ENCODE measurements around the gene IGF1R. TPM values are rescaled to one million over a fixed set of nuclear protein-coding genes. Genes with fewer than 3 reads are reported as not detected.

The IGF1R gene
- total and polyA plus RNA-seq, 2 of the 13 experiments (the other 11 are each of a cell fraction or from before 2014, with no cell fraction given), result 15.9 to 18.4 TPM

DNA sequence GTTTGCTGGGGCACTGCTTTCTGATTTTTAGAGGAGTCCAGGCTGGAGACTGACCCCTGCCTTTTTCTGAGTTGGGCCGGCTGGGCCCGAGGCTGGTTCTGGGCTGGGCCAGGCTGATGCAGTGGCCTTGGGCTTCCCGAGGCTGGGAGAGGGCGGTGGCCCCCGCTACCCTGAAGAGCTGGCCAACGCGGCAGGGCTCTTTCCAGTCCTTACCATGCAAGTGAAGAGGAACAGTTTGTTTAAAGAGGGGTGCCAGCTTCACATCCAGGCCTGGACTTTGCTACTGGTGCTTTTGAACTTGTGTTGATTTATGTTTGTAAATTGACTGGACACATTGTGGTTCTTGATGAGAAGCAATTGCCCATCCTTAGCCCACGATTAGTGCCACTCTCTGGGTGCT, 15.3 kb downstream of the IGF1R start (continued):
- TF ChIP-seq, protein P1, sequence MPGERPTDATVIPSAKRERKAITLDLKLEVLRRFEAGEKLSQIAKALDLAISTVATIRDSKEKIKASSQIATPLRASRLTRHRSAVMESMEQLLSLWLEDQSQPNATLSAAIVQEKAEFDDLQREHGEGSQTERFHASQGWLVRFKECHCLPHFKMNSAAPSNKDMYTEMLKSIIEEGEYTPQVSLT (CRISPR knock-in tag; IDR thresholded peaks at IDR 0.05; ENCODE audit: borderline replicate concordance, low read depth), result no peak
- TF ChIP-seq, protein P2, sequence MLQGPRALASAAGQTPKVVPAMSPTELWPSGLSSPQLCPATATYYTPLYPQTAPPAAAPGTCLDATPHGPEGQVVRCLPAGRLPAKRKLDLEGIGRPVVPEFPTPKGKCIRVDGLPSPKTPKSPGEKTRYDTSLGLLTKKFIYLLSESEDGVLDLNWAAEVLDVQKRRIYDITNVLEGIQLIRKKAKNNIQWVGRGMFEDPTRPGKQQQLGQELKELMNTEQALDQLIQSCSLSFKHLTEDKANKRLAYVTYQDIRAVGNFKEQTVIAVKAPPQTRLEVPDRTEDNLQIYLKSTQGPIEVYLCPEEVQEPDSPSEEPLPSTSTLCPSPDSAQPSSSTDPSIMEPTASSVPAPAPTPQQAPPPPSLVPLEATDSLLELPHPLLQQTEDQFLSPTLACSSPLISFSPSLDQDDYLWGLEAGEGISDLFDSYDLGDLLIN (CRISPR knock-in tag; IDR thresholded peaks at IDR 0.05; ENCODE audit: borderline replicate concordance), result no peak
- TF ChIP-seq ZNF124 (CRISPR knock-in tag; IDR thresholded peaks at IDR 0.05) (no peak), SRSF1 (optimal IDR thresholded peaks at IDR 0.05; ENCODE audit: low read depth, low read length) (no peak), CHD2 (IDR thresholded peaks at IDR 0.05; ENCODE audit: low read depth, low read length) (no peak), SAFB2 (CRISPR knock-in tag; IDR thresholded peaks at IDR 0.05; ENCODE audit: borderline replicate concordance, low read depth) (no peak), ZNF644 (CRISPR knock-in tag; IDR thresholded peaks at IDR 0.05; ENCODE audit: low read depth) (0 out of 2 replicates have a peak, but pooled peaks have one; percentile 14), ZNF746 (CRISPR knock-in tag; IDR thresholded peaks at IDR 0.05) (peak; percentile 52; the same call in 1 of the 2 replicates), IRF2 (CRISPR knock-in tag; IDR thresholded peaks at IDR 0.05) (0 out of 2 replicates have a peak, but pooled peaks have one; percentile 33), MATR3 (CRISPR knock-in tag; IDR thresholded peaks at IDR 0.05) (no peak), FOXJ3 (CRISPR knock-in tag; IDR thresholded peaks at IDR 0.05; ENCODE audit: borderline replicate concordance) (peak; percentile 29; the same call in 1 of the 2 replicates), ZBTB7B (CRISPR knock-in tag; IDR thresholded peaks at IDR 0.05) (no peak), EP300 (IDR thresholded peaks at IDR 0.05; ENCODE audit: low read depth in 2 of 2, low read length in 2 of 2) (0 out of 4 replicates have a peak, but pooled peaks of 1 of the 2 experiments have one; percentile 30), EP300 (CRISPR knock-in tag; IDR thresholded peaks at IDR 0.05; ENCODE audit: borderline replicate concordance) (no peak), FOXK2 (IDR thresholded peaks at IDR 0.05) (no peak), POLR2AphosphoS2 (IDR thresholded peaks at IDR 0.05; ENCODE audit: low read depth, low read length) (no peak), BRD4 (CRISPR knock-in tag; IDR thresholded peaks at IDR 0.05) (no peak)
- TF ChIP-seq, protein P3, sequence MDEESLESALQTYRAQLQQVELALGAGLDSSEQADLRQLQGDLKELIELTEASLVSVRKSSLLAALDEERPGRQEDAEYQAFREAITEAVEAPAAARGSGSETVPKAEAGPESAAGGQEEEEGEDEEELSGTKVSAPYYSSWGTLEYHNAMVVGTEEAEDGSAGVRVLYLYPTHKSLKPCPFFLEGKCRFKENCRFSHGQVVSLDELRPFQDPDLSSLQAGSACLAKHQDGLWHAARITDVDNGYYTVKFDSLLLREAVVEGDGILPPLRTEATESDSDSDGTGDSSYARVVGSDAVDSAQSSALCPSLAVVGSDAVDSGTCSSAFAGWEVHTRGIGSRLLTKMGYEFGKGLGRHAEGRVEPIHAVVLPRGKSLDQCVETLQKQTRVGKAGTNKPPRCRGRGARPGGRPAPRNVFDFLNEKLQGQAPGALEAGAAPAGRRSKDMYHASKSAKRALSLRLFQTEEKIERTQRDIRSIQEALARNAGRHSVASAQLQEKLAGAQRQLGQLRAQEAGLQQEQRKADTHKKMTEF (CRISPR knock-in tag; IDR thresholded peaks at IDR 0.05), result 0 out of 2 replicates have a peak, but pooled peaks have one; percentile 30
- TF ChIP-seq, protein P4, sequence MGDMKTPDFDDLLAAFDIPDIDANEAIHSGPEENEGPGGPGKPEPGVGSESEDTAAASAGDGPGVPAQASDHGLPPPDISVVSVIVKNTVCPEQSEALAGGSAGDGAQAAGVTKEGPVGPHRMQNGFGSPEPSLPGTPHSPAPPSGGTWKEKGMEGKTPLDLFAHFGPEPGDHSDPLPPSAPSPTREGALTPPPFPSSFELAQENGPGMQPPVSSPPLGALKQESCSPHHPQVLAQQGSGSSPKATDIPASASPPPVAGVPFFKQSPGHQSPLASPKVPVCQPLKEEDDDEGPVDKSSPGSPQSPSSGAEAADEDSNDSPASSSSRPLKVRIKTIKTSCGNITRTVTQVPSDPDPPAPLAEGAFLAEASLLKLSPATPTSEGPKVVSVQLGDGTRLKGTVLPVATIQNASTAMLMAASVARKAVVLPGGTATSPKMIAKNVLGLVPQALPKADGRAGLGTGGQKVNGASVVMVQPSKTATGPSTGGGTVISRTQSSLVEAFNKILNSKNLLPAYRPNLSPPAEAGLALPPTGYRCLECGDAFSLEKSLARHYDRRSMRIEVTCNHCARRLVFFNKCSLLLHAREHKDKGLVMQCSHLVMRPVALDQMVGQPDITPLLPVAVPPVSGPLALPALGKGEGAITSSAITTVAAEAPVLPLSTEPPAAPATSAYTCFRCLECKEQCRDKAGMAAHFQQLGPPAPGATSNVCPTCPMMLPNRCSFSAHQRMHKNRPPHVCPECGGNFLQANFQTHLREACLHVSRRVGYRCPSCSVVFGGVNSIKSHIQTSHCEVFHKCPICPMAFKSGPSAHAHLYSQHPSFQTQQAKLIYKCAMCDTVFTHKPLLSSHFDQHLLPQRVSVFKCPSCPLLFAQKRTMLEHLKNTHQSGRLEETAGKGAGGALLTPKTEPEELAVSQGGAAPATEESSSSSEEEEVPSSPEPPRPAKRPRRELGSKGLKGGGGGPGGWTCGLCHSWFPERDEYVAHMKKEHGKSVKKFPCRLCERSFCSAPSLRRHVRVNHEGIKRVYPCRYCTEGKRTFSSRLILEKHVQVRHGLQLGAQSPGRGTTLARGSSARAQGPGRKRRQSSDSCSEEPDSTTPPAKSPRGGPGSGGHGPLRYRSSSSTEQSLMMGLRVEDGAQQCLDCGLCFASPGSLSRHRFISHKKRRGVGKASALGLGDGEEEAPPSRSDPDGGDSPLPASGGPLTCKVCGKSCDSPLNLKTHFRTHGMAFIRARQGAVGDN (CRISPR knock-in tag; IDR thresholded peaks at IDR 0.05), result peak; percentile 65
- TF ChIP-seq, protein P5, sequence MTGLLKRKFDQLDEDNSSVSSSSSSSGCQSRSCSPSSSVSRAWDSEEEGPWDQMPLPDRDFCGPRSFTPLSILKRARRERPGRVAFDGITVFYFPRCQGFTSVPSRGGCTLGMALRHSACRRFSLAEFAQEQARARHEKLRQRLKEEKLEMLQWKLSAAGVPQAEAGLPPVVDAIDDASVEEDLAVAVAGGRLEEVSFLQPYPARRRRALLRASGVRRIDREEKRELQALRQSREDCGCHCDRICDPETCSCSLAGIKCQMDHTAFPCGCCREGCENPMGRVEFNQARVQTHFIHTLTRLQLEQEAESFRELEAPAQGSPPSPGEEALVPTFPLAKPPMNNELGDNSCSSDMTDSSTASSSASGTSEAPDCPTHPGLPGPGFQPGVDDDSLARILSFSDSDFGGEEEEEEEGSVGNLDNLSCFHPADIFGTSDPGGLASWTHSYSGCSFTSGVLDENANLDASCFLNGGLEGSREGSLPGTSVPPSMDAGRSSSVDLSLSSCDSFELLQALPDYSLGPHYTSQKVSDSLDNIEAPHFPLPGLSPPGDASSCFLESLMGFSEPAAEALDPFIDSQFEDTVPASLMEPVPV (CRISPR knock-in tag; IDR thresholded peaks at IDR 0.05), result no peak
